ENCODE data around the gene NUDT8. TPM values are rescaled to one million over a fixed set of nuclear protein-coding genes. Genes with fewer than 3 reads are reported as not detected.

NUDT8 gene
- polyA plus RNA-seq, 2 of the 4 experiments (the other 2 are of a cell fraction), result 1.8 to 5.6 TPM

DNA sequence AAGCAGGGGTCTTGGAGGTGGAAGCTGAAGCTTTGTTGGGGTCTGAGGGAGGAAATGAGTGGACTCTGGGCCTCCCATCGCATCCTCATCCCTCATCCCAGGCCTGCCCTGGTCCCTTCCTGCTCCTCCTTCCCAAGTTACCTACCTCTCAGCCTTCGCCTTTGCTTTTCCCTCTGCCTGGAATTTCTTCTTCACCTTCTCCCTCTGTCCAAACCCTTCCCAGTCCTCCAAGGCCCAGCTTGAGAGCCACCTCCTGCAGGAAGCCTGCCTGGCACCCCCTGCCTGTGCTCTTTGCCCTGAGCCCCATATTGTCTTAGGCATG, 2.1 kb upstream of the NUDT8 start:
- DNase-seq (ENCODE audit: low read depth in 1 of 2, low spot score in 1 of 2) (no peak), ATAC-seq (no peak), FAIRE-seq (no peak)
- POLR2A ChIA-PET, result interaction anchor here (2.0 kb wide), 1 partner anchor 19 kb away, joined by 7 read pairs; the partner anchor contains the start of gene ACY3
- CTCF ChIA-PET, result interaction anchor here (1.3 to 14.1 kb wide), 6 partner anchors 16 to 60 kb away, joined by 4 to 181 read pairs (median 90); partner anchors contain the start of gene ACY3
- TF ChIP-seq, protein P1, sequence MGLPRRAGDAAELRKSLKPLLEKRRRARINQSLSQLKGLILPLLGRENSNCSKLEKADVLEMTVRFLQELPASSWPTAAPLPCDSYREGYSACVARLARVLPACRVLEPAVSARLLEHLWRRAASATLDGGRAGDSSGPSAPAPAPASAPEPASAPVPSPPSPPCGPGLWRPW (IDR thresholded peaks at IDR 0.05), result no peak
- TF ChIP-seq REST (IDR thresholded peaks at IDR 0.05) (no peak), RCOR1 (IDR thresholded peaks at IDR 0.05; ENCODE audit: low read depth, low read length) (no peak), RNF2 (IDR thresholded peaks at IDR 0.05; ENCODE audit: borderline replicate concordance, low read depth) (no peak), EHMT2 (IDR thresholded peaks at IDR 0.05; ENCODE audit: low read depth) (no peak), ATOH8 (CRISPR knock-in tag; IDR thresholded peaks at IDR 0.05; ENCODE audit: low read depth) (no peak), E2F6 (IDR thresholded peaks at IDR 0.05; ENCODE audit: borderline replicate concordance, low read depth) (no peak), MAZ (IDR thresholded peaks at IDR 0.05; ENCODE audit: borderline replicate concordance, low read depth, low read length) (no peak), MYC (IDR thresholded peaks at IDR 0.05; ENCODE audit: borderline replicate concordance, low read length) (no peak), CHD4 (IDR thresholded peaks at IDR 0.05; ENCODE audit: borderline replicate concordance) (no peak), RFX5 (IDR thresholded peaks at IDR 0.05) (no peak), HDAC2 (IDR thresholded peaks at IDR 0.05) (no peak), NPAS2 (CRISPR knock-in tag; IDR thresholded peaks at IDR 0.05; ENCODE audit: borderline replicate concordance) (no peak), USF2 (IDR thresholded peaks at IDR 0.05) (no peak), KDM5A (IDR thresholded peaks at IDR 0.05) (no peak), SMC3 (IDR thresholded peaks at IDR 0.05) (no peak), CBX2 (IDR thresholded peaks at IDR 0.05; ENCODE audit: borderline replicate concordance, low read depth) (no peak), ELK1 (IDR thresholded peaks at IDR 0.05; ENCODE audit: low read depth, low read length) (no peak), BHLHE40 (IDR thresholded peaks at IDR 0.05; ENCODE audit: low read depth, low read length) (no peak)
- Histone ChIP-seq H3K9me3 (no peaks in the 10 kb centered on the region), H3K4me3 (no peak overlapping the region), H3K4me1 (peaks cover 6% of the 10 kb centered on the region; the same call in 2 of the 3 replicates), H3K4me2 (no peak overlapping the region), H3K27ac (no peak overlapping the region)
- WGBS (ENCODE audit: missing lambda C conversion rate), result 95% methylated on average over 2 of the region's 2 CpGs

Data from A549 (cell line).